Body of pancreas (tissue), 4 donors: Measurements from ENCODE around the gene ABHD12. TPM values are rescaled to one million over a fixed set of nuclear protein-coding genes. Genes with fewer than 3 reads are reported as not detected.
A peak's percentile ranks its signal among the peaks of the same experiment; 100 is the strongest.
"Not testable (repeated sequence)": the region's sequence is repeated elsewhere in the genome, so short reads cannot be mapped to it uniquely, and the experiment has no call there.

ENCODE experiments used
- ATAC-seq: fragments of 150-250 bp; one replicate; pipeline ENCODE4 v1.9.1; 2016
- DNase-seq, 4 donors: peaks; one replicate each; pipeline ENCODE4 v3.0.0-alpha.2; 2019
- H3K27ac ChIP-seq, 4 donors: fragments of 200-600 bp; sonication (generic); 1 replicate in 3 of 4; 2 replicates in 1 of 4; pipeline versions ENCODE4 v1.5.1 to v1.6.1; 2016 to 2019; ENCODE audit warnings: mild to moderate bottlenecking in 1 of 4, mixed read lengths in 1 of 4, moderate library complexity in 1 of 4
- H3K27me3 ChIP-seq, 2 donors: fragments of 200-600 bp; sonication (generic); one replicate each; pipeline ENCODE4 v1.6.0; 2016; ENCODE audit warnings: mild to moderate bottlenecking in 1 of 2
- H3K36me3 ChIP-seq, 2 donors: fragments of 200-600 bp; sonication (generic); replicated peaks in 1 of 2; 2 replicates each; pipeline ENCODE4 v1.5.1; 2016; ENCODE audit warnings: low read depth in 2 of 2; ENCODE audit not compliant: insufficient read depth in 1 of 2
- H3K4me1 ChIP-seq: fragments of 200-600 bp; sonication (generic); one replicate; pipeline ENCODE4 v1.6.0; 2016
- H3K4me3 ChIP-seq, 2 donors: fragments of 200-600 bp; sonication (generic); 1 replicate in 1 of 2; 2 replicates in 1 of 2; pipeline ENCODE4 v1.5.1; 2016 to 2019
- H3K9me3 ChIP-seq, 3 donors: fragments of 200-600 bp; sonication (generic); 1 replicate in 2 of 3; 2 replicates in 1 of 3; pipeline ENCODE4 v1.5.1; 2016
- CTCF ChIP-seq, 7 experiments: fragments of 450-650 bp in 4 of 7; fragments of 200-600 bp in 3 of 7; sonication (generic) in 3 of 7; IDR thresholded peaks; one replicate each; pipeline ENCODE4 v1.5.1; 2016 to 2019; ENCODE audit warnings: antibody characterized with exemption in 7 of 7
- POLR2A ChIP-seq, 3 donors: fragments of 450-650 bp; IDR thresholded peaks; one replicate each; pipeline ENCODE4 v1.6.1; 2016; ENCODE audit warnings: antibody characterized with exemption in 3 of 3, mild to moderate bottlenecking in 2 of 3
- WGBS, 2 donors: methylation state at CpG; one replicate each; pipeline ENCODE4 v1.1.5; 2017; 5-methylcytosine and 5-hydroxymethylcytosine counted together
- intact Hi-C: fragments of 100-400 bp; cut with DNase I; formaldehyde crosslinking; loops from one replicate; pipeline ENCODE4 v1.15.1; 2023
- total RNA-seq, 2 donors: library from RNA; depleted of rRNA; stranded (reverse); fragments of >200 nt; gene quantifications; one replicate each; pipeline ENCODE4 v1.1.0, GENCODE V29; 2016

The ABHD12 gene
- total RNA-seq, 2 donors from 2014 or later, result 74.7 to 106 TPM

GRCh38 chr20:25407311-25408169, 16.9 kb upstream of the ABHD12 start, which contains the start of gene GINS1:
Gene GINS1, plus strand, starts transcription at chr20:25407673. Its CDS starts 148 bp downstream, at chr20:25407821.
- no peaks in the 10 kb centered on the region for H3K27me3 ChIP-seq
- no peaks in the 10 kb centered on the region for H3K36me3 ChIP-seq
- H3K9me3 ChIP-seq, result peaks cover 0 to 12% (median 0%) of the 10 kb centered on the region in 3 donors
- H3K4me3 ChIP-seq, result peak within 1 kb of the TSS; percentile 9 to 35
- WGBS, 2 donors, result 1 to 2% methylated on average over 39 to 55 of the region's 56 CpGs
- H3K4me1 ChIP-seq, result peaks cover 9% of the 10 kb centered on the region
- ATAC-seq (peak; percentile 97), DNase-seq (peak; percentile 76 to 86 (median 82))
- intact Hi-C loops, result no loop called here
- peak within 1 kb of the TSS in 3 of 4 donors; percentile 41 to 63 (median 52) for H3K27ac ChIP-seq
- TF ChIP-seq POLR2A (IDR thresholded peaks at IDR 0.05), result peak in 2 of 3 donors; percentile 43 to 55
- peak in 1 of 7 experiments; percentile 5 for TF ChIP-seq CTCF (IDR thresholded peaks at IDR 0.05)

GRCh38 chr20:25402583-25402982, 11.9 kb upstream of the ABHD12 start:
- TF ChIP-seq POLR2A (IDR thresholded peaks at IDR 0.05), result no peak
- no peak for TF ChIP-seq CTCF (IDR thresholded peaks at IDR 0.05)
- H3K36me3 ChIP-seq, result no peaks in the 10 kb centered on the region
- no peak for ATAC-seq
- intact Hi-C loops, result no loop called here
- peaks cover 16% of the 10 kb centered on the region for H3K4me1 ChIP-seq
- H3K27me3 ChIP-seq, result no peaks in the 10 kb centered on the region
- DNase-seq, result no peak
- no peak overlapping the region for H3K4me3 ChIP-seq
- 92 to 96% methylated on average over 7 of the region's 7 CpGs for WGBS, 2 donors
- H3K27ac ChIP-seq, result no peak overlapping the region
- peaks cover 0 to 15% (median 0%) of the 10 kb centered on the region in 3 donors for H3K9me3 ChIP-seq

- ATAC-seq, H3K27ac ChIP-seq, H3K27me3 ChIP-seq, intact Hi-C loops, H3K4me3 ChIP-seq, H3K36me3 ChIP-seq, DNase-seq: not testable (repeated sequence)
- WGBS, 2 donors, result 65 to 66% methylated on average over 11 of the region's 11 CpGs
- peaks cover 0 to 15% (median 0%) of the 10 kb centered on the region in 3 donors for H3K9me3 ChIP-seq
- H3K4me1 ChIP-seq, result peaks cover 16% of the 10 kb centered on the region
Measured at GRCh38 chr20:25400291-25400732, 9.7 kb upstream of the ABHD12 start.

- H3K27ac ChIP-seq, result peak overlapping the region in 2 of 4 donors; percentile 43 to 46
- H3K9me3 ChIP-seq, result peaks cover 0 to 15% (median 0%) of the 10 kb centered on the region in 3 donors
- ATAC-seq, result peak; percentile 80
- no peak overlapping the region for H3K4me3 ChIP-seq
- peak in 6 of 7 experiments; percentile 46 to 83 (median 73) for TF ChIP-seq CTCF (IDR thresholded peaks at IDR 0.05)
- no peak for TF ChIP-seq POLR2A (IDR thresholded peaks at IDR 0.05)
- H3K36me3 ChIP-seq, result no peaks in the 10 kb centered on the region
- no peaks in the 10 kb centered on the region for H3K27me3 ChIP-seq
- DNase-seq, result peak; percentile 41 to 69 (median 58)
- 7 to 10% methylated on average over 5 of the region's 5 CpGs for WGBS, 2 donors
- H3K4me1 ChIP-seq, result peaks cover 16% of the 10 kb centered on the region
- intact Hi-C loops, result no loop called here
Measured at GRCh38 chr20:25399037-25399430, 8.4 kb upstream of the ABHD12 start.

- no peaks in the 10 kb centered on the region for H3K36me3 ChIP-seq
- H3K27ac ChIP-seq, result peak overlapping the region in 3 of 4 donors; percentile 7 to 46 (median 43)
- DNase-seq, result no peak
- H3K4me3 ChIP-seq, result no peak overlapping the region
- intact Hi-C loops, result no loop called here
- peaks cover 0 to 13% (median 0%) of the 10 kb centered on the region in 3 donors for H3K9me3 ChIP-seq
- H3K4me1 ChIP-seq, result peaks cover 16% of the 10 kb centered on the region
- no peaks in the 10 kb centered on the region for H3K27me3 ChIP-seq
- TF ChIP-seq CTCF (IDR thresholded peaks at IDR 0.05) (no peak), POLR2A (IDR thresholded peaks at IDR 0.05) (no peak)
- ATAC-seq, result peak; percentile 42
- WGBS, 2 donors, result 24 to 27% methylated on average over 4 of the region's 4 CpGs
Measured at GRCh38 chr20:25398376-25399036, 7.9 kb upstream of the ABHD12 start.
